Mammary epithelial cell (primary cell): ENCODE data around the gene AQP12B.
"Not testable (repeated sequence)": the region's sequence is repeated elsewhere in the genome, so short reads cannot be mapped to it uniquely, and the experiment has no call there.

ENCODE experiments used
- EZH2 ChIP-seq: IDR thresholded peaks from 2 replicates; pipeline ENCODE4 v1.6.1; 2012; ENCODE audit warnings: low read length, inconsistent platforms, borderline replicate concordance
- TF ChIP-seq, protein P1 (sequence below), 2 donors: IDR thresholded peaks in 1 of 2; conservative IDR thresholded peaks in 1 of 2; 2 replicates each; pipeline ENCODE4 v1.5.1; 2011 to 2012; ENCODE audit warnings: inconsistent platforms in 2 of 2, low read length in 2 of 2, mild to moderate bottlenecking in 2 of 2, control low read depth in 1 of 2, low read depth in 1 of 2; ENCODE audit not compliant: insufficient read depth in 1 of 2; ENCODE audit errors: extremely low read depth in 1 of 2

DNA sequence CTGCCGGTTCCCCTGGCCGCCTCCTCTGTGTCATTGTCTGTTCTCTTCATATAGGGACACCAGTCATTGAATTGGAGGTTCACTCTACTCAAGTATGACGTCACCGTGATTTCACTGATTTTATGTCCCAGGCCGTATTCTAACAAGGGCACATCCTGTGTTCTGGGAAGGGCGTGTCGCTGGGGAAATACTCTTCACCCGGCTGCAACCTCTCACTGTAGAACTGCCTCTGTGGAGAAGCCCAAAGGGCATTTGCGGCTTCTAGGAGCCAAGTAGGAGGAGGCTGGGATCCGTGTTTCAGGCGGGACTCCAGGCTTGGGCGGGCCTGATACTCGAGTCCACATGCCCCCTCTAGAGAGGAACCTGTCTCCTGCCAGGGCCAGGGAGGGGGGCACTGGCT, 13.8 kb upstream of the AQP12B start:
- TF ChIP-seq, protein P1, sequence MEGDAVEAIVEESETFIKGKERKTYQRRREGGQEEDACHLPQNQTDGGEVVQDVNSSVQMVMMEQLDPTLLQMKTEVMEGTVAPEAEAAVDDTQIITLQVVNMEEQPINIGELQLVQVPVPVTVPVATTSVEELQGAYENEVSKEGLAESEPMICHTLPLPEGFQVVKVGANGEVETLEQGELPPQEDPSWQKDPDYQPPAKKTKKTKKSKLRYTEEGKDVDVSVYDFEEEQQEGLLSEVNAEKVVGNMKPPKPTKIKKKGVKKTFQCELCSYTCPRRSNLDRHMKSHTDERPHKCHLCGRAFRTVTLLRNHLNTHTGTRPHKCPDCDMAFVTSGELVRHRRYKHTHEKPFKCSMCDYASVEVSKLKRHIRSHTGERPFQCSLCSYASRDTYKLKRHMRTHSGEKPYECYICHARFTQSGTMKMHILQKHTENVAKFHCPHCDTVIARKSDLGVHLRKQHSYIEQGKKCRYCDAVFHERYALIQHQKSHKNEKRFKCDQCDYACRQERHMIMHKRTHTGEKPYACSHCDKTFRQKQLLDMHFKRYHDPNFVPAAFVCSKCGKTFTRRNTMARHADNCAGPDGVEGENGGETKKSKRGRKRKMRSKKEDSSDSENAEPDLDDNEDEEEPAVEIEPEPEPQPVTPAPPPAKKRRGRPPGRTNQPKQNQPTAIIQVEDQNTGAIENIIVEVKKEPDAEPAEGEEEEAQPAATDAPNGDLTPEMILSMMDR (conservative IDR thresholded peaks at IDR 0.05 in 1 of 2, IDR thresholded peaks at IDR 0.05 in 1 of 2; ENCODE audit: extremely low read depth in 1 of 2, insufficient read depth in 1 of 2, low read depth in 1 of 2, low read length in 2 of 2), result not testable (repeated sequence)
- not testable (repeated sequence) for TF ChIP-seq EZH2
